ENCODE measurements around the gene CROCC2.
"Not testable (repeated sequence)": the region's sequence is repeated elsewhere in the genome, so short reads cannot be mapped to it uniquely, and the experiment has no call there.

Gene CROCC2

DNA sequence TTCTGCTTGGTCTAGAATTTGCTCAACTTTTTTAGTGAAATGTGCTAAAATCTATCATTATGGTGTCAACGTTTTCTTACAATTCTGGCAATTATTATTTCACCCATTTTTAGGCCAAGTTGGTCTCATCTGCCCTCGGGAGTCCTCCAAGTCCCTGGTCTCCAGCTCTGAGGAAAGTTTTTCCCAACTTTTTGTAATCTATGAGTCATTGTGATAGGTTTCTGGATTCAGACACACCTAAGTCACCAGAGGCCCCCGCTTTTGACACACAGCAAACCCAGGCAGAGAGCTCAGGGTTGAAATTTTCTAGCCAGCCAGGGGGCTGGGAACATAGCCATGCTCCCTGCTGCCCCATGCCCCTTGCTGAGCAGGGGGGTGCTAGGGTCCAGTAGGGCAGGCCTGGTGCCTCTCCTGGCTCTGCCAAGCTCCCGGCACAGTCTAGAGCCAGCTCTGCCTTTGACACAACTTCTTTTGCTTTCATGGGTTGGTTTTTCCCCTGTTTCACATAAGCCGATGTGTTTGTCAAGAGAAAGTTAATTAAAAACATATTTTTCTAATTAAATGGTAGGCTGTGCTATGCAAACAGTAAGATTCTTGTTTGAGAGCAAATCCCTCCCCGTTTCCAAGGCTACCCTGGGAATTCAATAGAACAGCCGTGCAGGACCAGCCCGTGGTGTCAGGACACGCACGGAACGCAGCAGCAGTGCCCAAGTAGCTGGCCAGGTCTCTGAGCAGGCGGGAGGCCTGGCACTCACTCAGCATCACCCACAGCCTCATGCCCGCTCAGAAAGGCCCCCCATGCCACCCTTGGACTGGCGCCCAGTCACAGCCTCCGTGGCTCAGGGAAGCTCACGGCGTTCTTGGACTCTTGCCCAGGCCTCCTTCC, 66.7 kb downstream of the CROCC2 start:
- H3K4me3 ChIP-seq (ENCODE audit: low read length) = peak overlapping the region; percentile 24
- peaks cover 26% of the 10 kb centered on the region for H3K4me1 ChIP-seq (ENCODE audit: control insufficient read depth, insufficient read depth, low read length)
- peaks cover 5% of the 10 kb centered on the region for H3K9me3 ChIP-seq (ENCODE audit: control insufficient read depth, low read length)
- DNase-seq (ENCODE audit: low read depth) = peak; percentile 93
- H3K27me3 ChIP-seq (replicated peaks; ENCODE audit: control insufficient read depth, insufficient read depth, low read length) = peaks cover 8% of the 10 kb centered on the region
- H3K9ac ChIP-seq (ENCODE audit: low read length) = peak overlapping the region; percentile 70
- no peaks in the 10 kb centered on the region for H3K36me3 ChIP-seq (ENCODE audit: control insufficient read depth, insufficient read depth, low read length, severe bottlenecking)

DNA sequence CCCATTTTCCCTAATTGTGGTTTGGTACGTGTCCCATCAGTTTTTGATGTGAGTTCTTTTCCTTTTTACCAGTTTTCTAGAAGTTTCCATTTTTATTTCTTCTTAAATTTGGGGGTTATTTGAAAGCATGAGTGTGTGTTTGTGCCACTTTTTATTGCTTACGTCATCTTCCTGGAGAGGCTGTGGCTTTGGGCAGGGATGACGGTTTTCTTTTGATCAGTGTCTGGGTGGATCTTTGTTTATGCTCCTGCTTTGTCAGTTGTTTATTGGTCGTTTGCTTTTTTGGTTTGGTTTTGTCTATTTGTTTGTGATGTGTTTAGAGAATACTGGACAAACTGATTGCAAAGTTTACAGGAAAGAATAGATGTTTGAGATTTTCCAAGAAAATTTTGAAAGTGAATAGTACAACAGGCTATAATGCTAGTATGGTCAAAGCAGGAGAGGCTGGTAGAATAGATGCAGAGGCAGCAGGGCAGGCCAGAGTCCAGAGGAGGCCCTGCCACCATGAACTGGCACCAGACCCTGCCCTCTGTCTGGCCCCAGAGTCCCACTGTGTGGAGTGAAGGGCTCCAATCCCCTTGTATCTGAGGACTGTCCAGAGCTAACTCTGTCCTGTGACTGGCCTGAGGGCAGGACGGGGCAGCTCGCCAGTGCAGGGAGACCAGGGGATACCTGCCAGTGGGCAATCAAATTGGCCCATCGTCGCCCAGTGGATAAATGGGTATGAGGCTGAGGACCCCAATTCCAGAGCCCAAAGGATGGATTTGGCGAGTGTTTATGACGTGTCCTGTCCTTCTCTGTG, 68.8 kb downstream of the CROCC2 start:
- Histone ChIP-seq H3K9ac (ENCODE audit: low read length) (no peak overlapping the region), H3K36me3 (ENCODE audit: control insufficient read depth, insufficient read depth, low read length, severe bottlenecking) (no peaks in the 10 kb centered on the region), H3K4me3 (ENCODE audit: low read length) (no peak overlapping the region), H3K9me3 (ENCODE audit: control insufficient read depth, low read length) (peaks cover 5% of the 10 kb centered on the region), H3K4me1 (ENCODE audit: control insufficient read depth, insufficient read depth, low read length) (peaks cover 21% of the 10 kb centered on the region), H3K27me3 (replicated peaks; ENCODE audit: control insufficient read depth, insufficient read depth, low read length) (peaks cover 8% of the 10 kb centered on the region)
- DNase-seq (ENCODE audit: low read depth) = no peak

- not testable (repeated sequence) for H3K36me3 ChIP-seq (ENCODE audit: control insufficient read depth, insufficient read depth, low read length, severe bottlenecking); DNase-seq (ENCODE audit: low read depth); H3K27me3 ChIP-seq (replicated peaks; ENCODE audit: control insufficient read depth, insufficient read depth, low read length); H3K4me3 ChIP-seq (ENCODE audit: low read length); H3K9ac ChIP-seq (ENCODE audit: low read length); H3K9me3 ChIP-seq (ENCODE audit: control insufficient read depth, low read length)
- peaks cover 21% of the 10 kb centered on the region for H3K4me1 ChIP-seq (ENCODE audit: control insufficient read depth, insufficient read depth, low read length)
These were observed 69.8 kb downstream of the CROCC2 start for GRCh38 chr2:240975903-240976302.

DNA sequence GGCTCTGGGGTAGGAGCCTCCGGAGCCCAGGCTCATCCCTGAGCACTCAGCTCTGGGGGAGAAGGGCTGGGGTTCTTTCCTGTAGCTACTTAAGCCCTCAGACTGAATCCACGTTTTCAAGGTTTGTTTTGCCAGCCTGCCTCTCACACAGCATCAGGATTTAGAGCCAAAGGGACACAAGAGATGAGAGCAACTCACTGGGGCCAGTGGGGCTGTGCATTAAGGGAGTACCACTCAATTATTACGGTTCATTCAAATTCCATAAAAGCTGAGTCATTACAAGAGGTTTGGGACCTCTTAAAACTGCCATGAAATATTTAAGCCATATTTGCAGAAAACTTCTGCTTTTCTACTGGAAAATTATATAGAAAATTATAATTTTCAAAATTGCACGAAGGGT, 75.1 kb downstream of the CROCC2 start:
- Histone ChIP-seq H3K9ac (ENCODE audit: low read length) (peak overlapping the region; percentile 62), H3K9me3 (ENCODE audit: control insufficient read depth, low read length) (no peaks in the 10 kb centered on the region)
- DNase-seq (ENCODE audit: low read depth) = peak; percentile 67

DNA sequence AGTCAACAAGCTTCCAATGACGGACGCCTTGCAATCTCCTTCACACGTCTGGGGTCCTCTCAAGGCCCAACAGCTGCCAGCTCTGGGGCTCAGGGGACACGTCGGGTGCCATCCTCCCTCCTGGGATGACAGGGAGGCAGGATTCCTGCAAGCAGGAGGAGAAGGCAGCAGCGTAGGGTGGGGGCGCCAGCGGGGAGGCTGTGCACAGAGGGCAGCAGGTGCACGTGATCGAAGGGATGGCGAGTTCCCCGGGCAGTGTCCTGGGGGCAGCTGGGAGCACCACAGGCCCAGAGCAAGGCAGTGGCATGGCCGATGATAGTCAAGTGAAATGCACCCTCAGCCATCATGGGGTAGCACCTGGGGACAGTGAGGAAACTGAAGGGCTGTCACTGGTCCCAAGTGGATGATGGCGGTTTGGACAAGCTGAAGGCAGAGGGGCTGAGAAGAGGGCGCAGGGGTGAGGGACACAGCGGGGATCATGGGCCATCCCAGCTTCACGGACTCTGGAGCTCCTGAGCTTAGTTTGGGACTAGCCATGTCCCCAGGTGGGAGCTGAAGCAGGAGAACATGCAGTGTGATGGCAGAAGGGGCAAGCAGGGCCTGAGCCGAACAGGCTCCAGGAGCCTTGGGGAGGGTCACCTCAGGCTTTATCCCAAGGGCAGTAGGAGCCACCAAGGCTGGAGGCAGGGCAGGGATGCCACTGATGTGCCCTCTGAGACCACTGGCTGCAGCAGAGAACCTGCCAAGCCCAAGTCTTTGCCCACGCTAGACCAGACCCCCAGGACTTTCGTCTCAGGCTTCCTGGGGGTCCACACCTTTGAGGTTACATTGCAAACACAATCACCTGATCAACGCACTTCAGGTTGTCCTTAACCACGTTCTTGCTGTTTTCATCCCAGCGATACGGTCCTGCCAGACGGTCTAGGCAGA, 76.0 kb downstream of the CROCC2 start:
- Histone ChIP-seq H3K9me3 (ENCODE audit: control insufficient read depth, low read length) (no peaks in the 10 kb centered on the region), H3K4me3 (ENCODE audit: low read length) (no peak overlapping the region), H3K27me3 (replicated peaks; ENCODE audit: control insufficient read depth, insufficient read depth, low read length) (no peaks in the 10 kb centered on the region), H3K4me1 (ENCODE audit: control insufficient read depth, insufficient read depth, low read length) (peaks cover 20% of the 10 kb centered on the region), H3K36me3 (ENCODE audit: control insufficient read depth, insufficient read depth, low read length, severe bottlenecking) (no peaks in the 10 kb centered on the region), H3K9ac (ENCODE audit: low read length) (no peak overlapping the region)
- DNase-seq (ENCODE audit: low read depth) = no peak

More for the DNA sequence above, 75.1 kb downstream of the CROCC2 start:
- Histone ChIP-seq H3K4me1 (ENCODE audit: control insufficient read depth, insufficient read depth, low read length) (peaks cover 12% of the 10 kb centered on the region), H3K36me3 (ENCODE audit: control insufficient read depth, insufficient read depth, low read length, severe bottlenecking) (no peaks in the 10 kb centered on the region), H3K4me3 (ENCODE audit: low read length) (no peak overlapping the region), H3K27me3 (replicated peaks; ENCODE audit: control insufficient read depth, insufficient read depth, low read length) (no peaks in the 10 kb centered on the region)

- H3K27me3 ChIP-seq (replicated peaks; ENCODE audit: control insufficient read depth, insufficient read depth, low read length) = no peaks in the 10 kb centered on the region
- H3K4me1 ChIP-seq (ENCODE audit: control insufficient read depth, insufficient read depth, low read length) = peaks cover 27% of the 10 kb centered on the region
- H3K36me3 ChIP-seq (ENCODE audit: control insufficient read depth, insufficient read depth, low read length, severe bottlenecking) = no peaks in the 10 kb centered on the region
- DNase-seq (ENCODE audit: low read depth) = no peak
- no peak overlapping the region for H3K9ac ChIP-seq (ENCODE audit: low read length)
- peaks cover 4% of the 10 kb centered on the region for H3K9me3 ChIP-seq (ENCODE audit: control insufficient read depth, low read length)
- no peak overlapping the region for H3K4me3 ChIP-seq (ENCODE audit: low read length)
These were observed 76.7 kb downstream of the CROCC2 start for GRCh38 chr2:240982821-240983281.

DNA sequence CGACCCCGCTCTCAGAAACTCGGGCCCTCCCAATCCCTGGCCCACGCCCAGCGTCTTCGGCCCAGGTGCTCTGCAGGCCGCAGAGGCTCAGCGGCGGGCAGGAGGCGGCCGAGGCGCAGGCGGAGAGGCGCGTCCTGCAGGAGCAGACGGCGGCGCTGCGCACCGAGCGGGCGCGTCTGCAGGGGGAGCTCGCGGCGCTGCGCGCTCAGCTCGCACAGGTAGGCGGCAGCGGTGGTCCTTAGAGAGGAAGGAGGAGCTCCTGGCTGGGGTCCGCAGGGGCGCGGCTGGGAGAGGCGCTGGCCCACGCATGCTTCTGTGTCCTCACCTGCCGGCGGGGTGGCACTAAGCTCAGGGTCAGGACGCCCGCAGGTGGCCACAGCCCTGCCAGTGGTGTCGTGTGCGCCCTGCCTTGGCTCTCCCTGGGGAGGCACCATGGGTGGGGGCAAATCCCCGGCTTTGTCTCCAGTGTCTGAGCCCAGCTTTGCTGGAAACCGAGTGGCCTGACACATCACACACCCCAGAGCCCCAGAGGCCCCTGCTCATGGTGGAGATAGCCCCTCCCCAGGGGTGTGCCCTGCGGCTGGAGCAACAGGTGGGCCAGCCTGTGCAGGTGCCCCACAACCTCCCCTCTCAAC, 77.3 kb downstream of the CROCC2 start:
- Histone ChIP-seq H3K4me1 (ENCODE audit: control insufficient read depth, insufficient read depth, low read length) (peaks cover 34% of the 10 kb centered on the region), H3K36me3 (ENCODE audit: control insufficient read depth, insufficient read depth, low read length, severe bottlenecking) (no peaks in the 10 kb centered on the region), H3K9me3 (ENCODE audit: control insufficient read depth, low read length) (peaks cover 11% of the 10 kb centered on the region), H3K4me3 (ENCODE audit: low read length) (no peak overlapping the region), H3K27me3 (replicated peaks; ENCODE audit: control insufficient read depth, insufficient read depth, low read length) (no peaks in the 10 kb centered on the region), H3K9ac (ENCODE audit: low read length) (no peak overlapping the region)
- DNase-seq (ENCODE audit: low read depth) = no peak

DNA sequence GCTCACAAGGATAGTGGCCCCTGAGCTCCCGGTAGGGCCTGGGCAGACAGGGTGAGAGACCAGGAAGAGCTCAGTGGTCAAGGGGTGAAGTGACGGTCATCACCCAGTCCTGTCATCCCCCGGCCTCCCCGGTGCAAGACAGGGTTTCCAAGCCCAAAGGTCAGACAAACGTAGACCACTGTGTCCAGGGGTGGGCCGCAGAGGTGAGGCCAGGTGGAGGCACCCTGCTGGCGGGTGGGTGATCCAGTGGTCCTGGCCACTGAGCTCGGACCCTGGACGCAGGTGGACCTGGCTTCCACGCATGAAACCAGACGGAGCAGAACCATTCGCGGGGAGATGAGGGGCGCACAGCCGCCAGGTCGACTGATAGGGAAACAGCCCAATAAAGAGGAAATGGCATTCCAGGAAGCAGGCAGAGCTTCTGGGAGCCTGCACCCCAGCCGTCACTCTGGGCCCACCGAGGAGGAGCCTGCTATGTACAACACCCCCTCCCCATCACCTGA, 77.9 kb downstream of the CROCC2 start:
- no peak overlapping the region for H3K4me3 ChIP-seq (ENCODE audit: low read length)
- H3K27me3 ChIP-seq (replicated peaks; ENCODE audit: control insufficient read depth, insufficient read depth, low read length) = no peaks in the 10 kb centered on the region
- H3K9ac ChIP-seq (ENCODE audit: low read length) = no peak overlapping the region
- DNase-seq (ENCODE audit: low read depth) = no peak
- H3K4me1 ChIP-seq (ENCODE audit: control insufficient read depth, insufficient read depth, low read length) = peaks cover 36% of the 10 kb centered on the region
- H3K36me3 ChIP-seq (ENCODE audit: control insufficient read depth, insufficient read depth, low read length, severe bottlenecking) = no peaks in the 10 kb centered on the region
- peaks cover 15% of the 10 kb centered on the region for H3K9me3 ChIP-seq (ENCODE audit: control insufficient read depth, low read length)

GRCh38 chr2:240985881-240986786, 80.0 kb downstream of the CROCC2 start:
- no peaks in the 10 kb centered on the region for H3K27me3 ChIP-seq (replicated peaks; ENCODE audit: control insufficient read depth, insufficient read depth, low read length)
- H3K9me3 ChIP-seq (ENCODE audit: control insufficient read depth, low read length) = peaks cover 15% of the 10 kb centered on the region
- H3K4me1 ChIP-seq (ENCODE audit: control insufficient read depth, insufficient read depth, low read length) = peaks cover 36% of the 10 kb centered on the region
- H3K36me3 ChIP-seq (ENCODE audit: control insufficient read depth, insufficient read depth, low read length, severe bottlenecking) = no peaks in the 10 kb centered on the region
- H3K4me3 ChIP-seq (ENCODE audit: low read length) = no peak overlapping the region
- no peak for DNase-seq (ENCODE audit: low read depth)
- H3K9ac ChIP-seq (ENCODE audit: low read length) = peak overlapping the region; percentile 44

Measured in adipocyte (in vitro differentiated cells).